Stimulated activated CD8-positive, alpha-beta memory T cell treated with anti-CD3 and anti-CD28 coated beads, Interleukin-2, amount 100 ng/mL, for 48 hours (primary cell): ENCODE results near the gene LRMDA.

Experiments used
- DNase-seq, 2 donors: peaks; one replicate each; pipeline ENCODE4 v3.0.0-alpha.2; 2020; ENCODE audit warnings: low read depth in 2 of 2

Gene LRMDA

GRCh38 chr10:76435157-76435556 is 1003.7 kb downstream of the LRMDA start:
- DNase-seq, result no peak

- no peak for DNase-seq
Observed at GRCh38 chr10:76436401-76436811, 1005.0 kb downstream of the LRMDA start.

GRCh38 chr10:76436981-76437380 is 1005.6 kb downstream of the LRMDA start:
- no peak for DNase-seq

- DNase-seq, result no peak
Observed at GRCh38 chr10:76440426-76440825, 1009.0 kb downstream of the LRMDA start.

GRCh38 chr10:76442113-76442512 is 1010.7 kb downstream of the LRMDA start:
- no peak for DNase-seq

GRCh38 chr10:76444034-76444800 is 1012.8 kb downstream of the LRMDA start:
- DNase-seq, result no peak

- no peak for DNase-seq
Observed at GRCh38 chr10:76447578-76447977, 1016.2 kb downstream of the LRMDA start.

GRCh38 chr10:76451911-76452310 is 1020.5 kb downstream of the LRMDA start:
- DNase-seq, result no peak

GRCh38 chr10:76453332-76453731 is 1021.9 kb downstream of the LRMDA start:
- DNase-seq, result no peak

GRCh38 chr10:76453997-76454396 is 1022.6 kb downstream of the LRMDA start:
- no peak for DNase-seq

GRCh38 chr10:76454506-76455140 is 1023.2 kb downstream of the LRMDA start:
- no peak for DNase-seq

GRCh38 chr10:76456197-76456596 is 1024.8 kb downstream of the LRMDA start:
- DNase-seq, result no peak

- no peak for DNase-seq
Observed at GRCh38 chr10:76459016-76459730, 1027.7 kb downstream of the LRMDA start.

GRCh38 chr10:76461024-76461423 is 1029.6 kb downstream of the LRMDA start:
- no peak for DNase-seq

GRCh38 chr10:76463111-76463510 is 1031.7 kb downstream of the LRMDA start:
- DNase-seq, result no peak

GRCh38 chr10:76466836-76467503 is 1035.5 kb downstream of the LRMDA start:
- no peak for DNase-seq

GRCh38 chr10:76469675-76470074 is 1038.3 kb downstream of the LRMDA start:
- no peak for DNase-seq

- DNase-seq, result no peak
Observed at GRCh38 chr10:76479103-76479790, 1047.8 kb downstream of the LRMDA start.

- DNase-seq, result no peak
Observed at GRCh38 chr10:76481178-76481577, 1049.8 kb downstream of the LRMDA start.

GRCh38 chr10:76487582-76487981 is 1056.2 kb downstream of the LRMDA start:
- no peak for DNase-seq

GRCh38 chr10:76488602-76489001 is 1057.2 kb downstream of the LRMDA start:
- DNase-seq, result no peak

GRCh38 chr10:76491216-76491615 is 1059.8 kb downstream of the LRMDA start:
- DNase-seq, result no peak
